NCI-H2227 (cell line): ENCODE results near the gene KRTAP10-3.
A peak's percentile ranks its signal among the peaks of the same experiment; 100 is the strongest.
"Not testable (repeated sequence)": the region's sequence is repeated elsewhere in the genome, so short reads cannot be mapped to it uniquely, and the experiment has no call there.

ENCODE experiments used
- DNase-seq: peaks from one replicate; lab custom pipeline; 2025; ENCODE audit not compliant: unreplicated experiment; lab: John Stamatoyannopoulos, UW

The KRTAP10-3 gene

DNA sequence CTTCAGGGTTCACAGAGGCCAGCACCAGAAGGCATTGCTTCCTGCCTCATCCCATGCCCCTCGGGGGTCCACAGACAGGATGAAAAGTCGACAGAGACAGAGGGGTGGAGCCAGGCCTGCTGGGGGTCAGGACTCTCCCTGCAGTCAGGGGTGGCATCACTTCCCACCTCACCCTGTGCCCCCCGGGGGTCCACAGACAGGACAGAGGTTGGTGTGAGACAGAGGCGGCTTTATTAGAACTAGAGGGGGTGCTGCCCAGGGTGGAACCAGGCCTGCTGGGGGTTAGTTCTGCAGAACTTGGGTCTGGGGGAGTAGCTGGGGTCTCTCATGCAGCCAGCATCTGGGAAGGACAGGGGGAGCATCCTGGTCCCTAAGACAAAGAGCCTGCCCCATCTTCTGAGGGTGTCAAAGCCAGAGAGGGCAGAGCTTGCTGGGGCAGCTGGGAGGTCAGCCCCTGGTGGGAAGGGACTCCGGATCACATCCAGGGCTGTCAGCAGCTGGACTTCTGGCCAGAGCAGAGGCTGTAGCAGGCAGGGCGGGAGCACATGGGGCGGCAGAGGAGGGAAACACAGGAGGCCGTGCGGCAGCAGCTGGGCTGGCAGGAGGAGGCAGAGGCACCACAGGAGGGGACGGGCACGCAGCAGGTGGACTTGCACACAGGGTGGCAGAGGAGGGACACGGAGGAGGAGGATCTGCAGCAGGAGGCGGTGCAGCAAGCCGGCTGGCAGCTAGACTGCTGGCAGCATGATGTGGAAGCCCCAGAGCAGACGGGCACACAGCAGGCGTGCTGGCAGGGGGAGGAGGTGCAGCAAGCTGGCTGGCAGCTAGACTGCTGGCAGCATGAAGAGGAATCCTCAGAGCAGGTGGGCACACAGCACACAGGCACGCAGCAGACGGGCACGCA lies 32.6 kb upstream of the KRTAP10-3 start:
- DNase-seq, result not testable (repeated sequence)

DNA sequence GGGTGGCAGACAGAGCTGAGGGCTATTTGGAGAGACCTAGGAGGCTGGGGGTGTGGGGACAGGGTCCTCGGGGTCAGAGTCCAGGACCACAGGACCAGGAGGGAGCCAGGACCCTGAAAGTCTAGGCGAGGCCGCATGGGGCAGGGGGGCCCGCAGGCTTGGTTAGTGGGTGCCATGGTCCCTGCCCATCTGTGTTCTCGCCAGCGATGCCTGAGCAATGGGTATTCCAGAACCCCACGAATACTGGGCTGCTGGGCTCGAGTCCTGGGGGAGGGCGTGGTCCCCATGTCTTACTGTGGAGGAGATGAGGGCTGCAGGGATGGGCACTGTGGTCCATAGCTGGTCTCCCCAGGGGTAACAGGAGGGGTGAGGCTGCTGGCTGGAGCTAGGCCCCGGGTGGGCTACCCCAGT lies 31.7 kb upstream of the KRTAP10-3 start:
- DNase-seq, result no peak

DNA sequence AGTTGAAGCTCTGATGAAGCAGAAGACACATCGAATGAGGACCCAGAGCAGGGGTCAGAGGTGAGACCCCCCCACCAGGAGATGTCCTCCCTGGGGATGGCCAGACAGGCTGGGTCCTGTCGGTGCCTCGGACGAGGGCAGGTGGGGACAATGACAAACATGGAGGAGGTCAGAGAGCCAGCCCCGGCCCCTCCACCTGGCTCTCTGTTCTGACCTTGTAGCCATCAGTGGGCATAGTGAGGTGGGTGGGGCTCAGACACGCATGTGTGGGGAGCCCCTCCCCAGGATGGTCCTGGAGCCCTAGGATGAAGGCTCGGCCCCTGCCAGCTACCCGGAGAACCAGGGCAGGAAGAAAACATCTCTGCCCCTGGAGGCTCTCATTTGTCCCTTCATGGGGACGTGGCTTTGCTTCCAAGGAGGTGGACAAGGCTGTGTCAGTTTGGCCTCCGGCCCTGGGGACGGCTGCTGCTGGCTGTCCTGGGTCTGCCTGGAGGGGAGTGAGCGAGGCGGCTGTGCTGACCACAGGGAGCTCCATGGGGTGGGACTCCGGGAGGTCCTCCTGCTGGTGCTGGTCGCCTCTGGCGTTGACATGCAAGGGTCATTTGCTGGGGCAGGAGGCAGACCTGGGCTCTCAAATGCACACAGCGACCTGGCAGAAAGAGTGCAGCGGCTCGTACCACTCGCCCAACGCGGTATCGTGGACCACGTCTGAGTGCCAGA lies 31.2 kb upstream of the KRTAP10-3 start:
- no peak for DNase-seq

DNA sequence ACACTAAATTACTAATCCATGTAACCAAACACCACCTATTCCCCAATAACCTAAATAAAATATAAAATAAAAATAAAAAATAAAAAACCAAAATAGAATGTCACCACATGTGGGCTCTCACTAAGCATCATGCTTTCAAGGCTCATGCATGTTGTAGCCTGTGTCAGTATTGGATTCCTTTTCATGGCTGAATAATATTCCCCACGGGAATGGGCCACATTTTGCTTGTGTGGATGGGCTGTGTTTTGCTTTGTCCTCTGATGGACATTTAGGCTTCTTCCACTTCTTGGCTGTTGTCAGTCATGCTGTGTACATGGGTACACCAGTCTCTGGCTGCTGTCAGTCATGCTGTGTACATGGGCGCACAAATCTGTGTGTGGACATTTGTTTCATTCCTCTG lies 30.5 kb upstream of the KRTAP10-3 start:
- DNase-seq, result no peak

DNA sequence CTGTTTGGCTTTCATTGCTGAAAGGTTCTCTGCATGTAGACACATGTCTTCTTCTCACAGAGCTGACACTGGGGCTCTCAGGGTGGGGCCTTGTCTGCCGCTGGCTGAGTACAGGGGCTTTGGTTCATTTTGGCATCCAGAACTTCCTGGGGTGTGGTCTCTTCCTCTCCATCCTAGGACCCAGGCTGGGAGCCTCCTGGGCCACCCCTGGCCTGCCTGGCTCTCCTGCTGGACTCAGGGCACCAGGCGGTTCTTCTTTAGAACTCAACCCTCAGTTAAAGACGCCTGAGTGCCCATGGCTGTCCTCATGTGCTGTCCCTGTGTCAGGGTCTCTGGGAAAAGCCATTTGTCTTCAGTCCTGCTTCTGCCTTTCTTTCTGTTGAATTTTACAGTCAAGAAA lies 27.3 kb upstream of the KRTAP10-3 start:
- DNase-seq, result no peak

DNA sequence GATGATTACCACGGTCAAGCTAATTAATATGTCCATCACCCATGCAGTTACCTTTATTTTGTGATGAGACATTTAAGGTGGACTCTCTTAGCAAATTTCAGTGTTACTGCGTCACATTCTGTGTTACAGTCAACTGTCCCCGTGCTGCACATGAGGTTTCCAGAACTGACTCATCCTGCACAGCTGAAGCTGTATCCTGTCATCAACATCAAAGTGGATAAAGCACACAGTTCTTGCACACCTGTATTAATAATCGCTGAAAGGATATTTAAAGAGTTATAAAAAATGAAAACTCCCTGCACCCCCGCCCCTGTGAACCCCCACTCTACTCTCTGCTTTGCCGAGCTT lies 25.2 kb upstream of the KRTAP10-3 start:
- peak; percentile 64 for DNase-seq

DNA sequence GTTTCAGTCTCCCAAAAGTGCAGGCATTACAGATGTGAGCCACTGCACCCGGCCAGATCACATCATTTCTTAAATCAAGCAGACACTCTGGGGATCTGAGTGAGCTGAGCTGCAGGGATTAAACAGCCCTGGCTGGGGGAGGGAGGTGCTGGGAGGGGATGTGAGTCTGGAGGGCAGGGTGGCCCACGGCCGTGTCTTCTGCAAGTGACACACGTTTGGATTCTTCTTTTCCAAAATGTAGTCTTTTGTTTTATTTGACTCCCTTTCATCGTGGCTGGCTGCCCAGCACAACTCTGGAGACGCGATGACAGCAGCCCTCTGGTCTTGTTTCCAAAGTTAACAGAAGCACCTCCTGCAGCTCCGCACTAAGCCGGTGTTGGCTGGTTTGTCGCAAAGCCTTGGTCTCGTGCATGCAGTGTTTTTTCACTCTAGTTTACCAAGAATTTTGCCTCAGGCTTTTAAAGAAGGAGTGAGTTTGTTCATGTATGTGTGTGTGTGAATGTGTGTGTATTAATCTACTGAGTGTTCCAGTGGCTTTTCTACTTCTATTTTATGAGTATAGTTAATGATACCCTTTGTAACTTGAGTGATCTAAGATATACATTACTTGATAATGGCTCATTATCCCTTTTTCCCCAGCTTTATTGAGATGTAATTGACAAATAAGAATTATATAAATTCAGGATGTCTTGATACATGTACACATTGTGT lies 24.6 kb upstream of the KRTAP10-3 start:
- peak; percentile 47 for DNase-seq

DNA sequence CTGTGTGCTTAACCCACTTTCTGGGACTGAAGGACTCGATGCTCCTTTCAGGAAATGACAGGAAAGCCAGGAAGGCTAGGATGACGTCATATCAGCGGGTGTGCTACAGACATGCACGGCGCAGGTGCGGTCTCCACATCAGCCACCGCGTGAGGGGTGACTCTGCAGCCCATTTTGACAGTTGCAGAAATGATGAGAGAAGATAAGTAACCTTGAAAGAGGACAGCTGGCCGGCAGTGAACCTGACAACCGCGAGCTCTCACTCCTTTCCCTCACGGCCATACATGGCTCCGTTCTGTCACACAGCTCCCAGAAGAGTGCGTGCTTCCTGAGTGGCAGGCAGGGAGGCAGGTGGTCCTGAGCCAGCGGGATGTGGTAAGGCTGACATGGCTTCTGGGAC lies 23.5 kb upstream of the KRTAP10-3 start:
- peak; percentile 79 for DNase-seq

DNA sequence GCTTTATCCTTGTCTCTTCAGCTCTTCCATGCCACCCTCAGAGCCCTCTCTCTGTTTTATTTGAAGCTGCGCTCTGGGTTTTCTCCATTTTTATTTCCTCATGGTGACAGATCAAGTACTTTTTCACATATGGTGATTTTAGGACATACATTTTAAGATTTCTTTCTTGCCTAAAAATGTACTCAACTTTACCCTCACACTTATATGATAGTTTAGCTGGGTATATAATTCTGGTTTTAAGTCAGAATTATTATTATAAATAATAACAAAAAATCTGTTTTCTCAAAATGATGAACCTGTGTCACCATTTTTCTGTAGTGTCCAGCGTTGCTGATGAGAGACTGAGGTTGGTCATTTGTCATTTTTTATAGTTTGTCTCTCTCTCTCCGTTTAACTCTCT lies 22.6 kb upstream of the KRTAP10-3 start:
- no peak for DNase-seq

DNA sequence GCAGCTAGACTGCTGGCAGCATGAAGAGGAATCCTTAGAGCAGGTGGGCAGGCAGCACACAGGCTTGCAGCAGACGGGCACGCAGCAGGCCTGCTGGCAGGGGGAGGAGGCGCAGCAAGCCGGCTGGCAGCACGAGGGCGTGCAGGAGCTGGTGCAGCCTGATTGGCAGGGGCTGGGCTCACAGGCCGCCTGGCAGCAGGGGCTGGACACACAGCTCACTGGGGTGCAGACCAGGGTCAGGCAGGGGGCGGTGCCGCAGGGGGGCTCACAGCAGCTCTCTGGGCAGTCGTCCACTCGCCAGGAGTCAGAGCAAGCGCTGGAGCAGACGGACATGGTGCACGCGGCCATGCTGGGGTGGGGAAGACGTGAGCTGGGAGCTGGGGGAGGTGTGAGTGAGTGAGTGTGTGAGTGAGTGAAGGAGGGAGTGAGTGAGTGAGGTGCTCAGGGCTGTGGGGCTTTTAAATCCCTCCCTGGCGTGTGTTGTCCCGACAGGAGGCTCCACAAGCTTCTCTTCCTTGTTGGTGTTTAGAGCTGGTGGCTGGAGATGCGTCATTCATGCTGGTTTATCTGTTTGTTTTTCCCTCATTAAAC lies 21.7 kb upstream of the KRTAP10-3 start, which contains the start of gene KRTAP10-5:
Gene KRTAP10-5 (minus strand): TSS at position 374 of the 591 bp plus-strand sequence. CDS start 26 bp downstream, at position 348.
- peak; percentile 38 for DNase-seq

DNA sequence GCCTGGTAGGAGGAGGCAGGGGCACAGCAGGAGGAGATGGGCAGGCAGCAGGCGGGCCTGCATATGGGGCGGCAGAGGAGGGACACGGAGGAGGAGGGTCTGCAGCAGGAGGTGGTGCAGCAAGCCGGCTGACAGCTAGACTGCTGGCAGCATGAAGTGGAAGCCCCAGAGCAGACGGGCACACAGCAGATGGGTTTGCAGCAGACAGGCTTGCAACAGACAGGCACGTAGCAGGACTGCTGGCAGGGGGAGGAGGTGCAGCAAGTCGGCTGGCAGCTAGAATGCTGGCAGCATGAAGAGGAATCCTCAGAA lies 21.2 kb upstream of the KRTAP10-3 start:
- no peak for DNase-seq

DNA sequence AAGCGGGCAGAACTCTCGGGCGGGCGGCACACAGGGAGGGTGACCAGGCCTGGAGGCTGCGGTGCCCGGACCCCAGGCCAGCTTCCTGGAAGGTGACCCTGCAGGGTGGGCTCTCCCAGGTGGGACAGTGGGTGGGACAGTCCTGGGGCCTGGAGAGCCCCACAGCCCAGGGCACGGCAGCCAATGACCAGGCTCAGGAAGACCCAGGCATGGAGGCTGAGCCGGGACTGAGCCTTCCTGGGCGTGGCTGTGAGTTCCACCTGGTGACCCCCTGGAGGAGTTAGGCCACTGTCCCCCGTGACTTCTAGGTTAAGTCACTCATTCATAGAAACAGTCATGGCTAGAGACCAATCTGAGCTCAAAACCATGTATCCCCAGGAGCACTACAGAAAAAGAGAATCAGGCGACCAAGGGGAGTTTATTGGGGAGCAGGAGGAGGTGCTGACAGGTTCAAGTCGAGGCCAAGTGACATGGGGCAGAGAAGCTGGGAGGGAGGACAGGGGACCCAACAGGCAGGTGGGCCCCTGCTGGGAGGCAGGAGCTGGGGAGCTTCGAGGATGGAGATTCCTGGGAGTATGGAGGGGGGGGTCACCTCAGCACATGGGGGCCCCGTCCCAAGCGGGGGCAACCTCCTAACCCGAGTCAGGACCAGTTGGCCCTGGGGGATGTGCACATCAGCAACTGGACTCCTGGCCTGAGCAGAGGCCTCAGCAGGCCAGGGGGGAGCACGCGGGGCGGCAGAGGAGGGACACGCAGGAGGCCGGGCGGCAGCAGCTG lies 20.6 kb upstream of the KRTAP10-3 start:
- no peak for DNase-seq

DNA sequence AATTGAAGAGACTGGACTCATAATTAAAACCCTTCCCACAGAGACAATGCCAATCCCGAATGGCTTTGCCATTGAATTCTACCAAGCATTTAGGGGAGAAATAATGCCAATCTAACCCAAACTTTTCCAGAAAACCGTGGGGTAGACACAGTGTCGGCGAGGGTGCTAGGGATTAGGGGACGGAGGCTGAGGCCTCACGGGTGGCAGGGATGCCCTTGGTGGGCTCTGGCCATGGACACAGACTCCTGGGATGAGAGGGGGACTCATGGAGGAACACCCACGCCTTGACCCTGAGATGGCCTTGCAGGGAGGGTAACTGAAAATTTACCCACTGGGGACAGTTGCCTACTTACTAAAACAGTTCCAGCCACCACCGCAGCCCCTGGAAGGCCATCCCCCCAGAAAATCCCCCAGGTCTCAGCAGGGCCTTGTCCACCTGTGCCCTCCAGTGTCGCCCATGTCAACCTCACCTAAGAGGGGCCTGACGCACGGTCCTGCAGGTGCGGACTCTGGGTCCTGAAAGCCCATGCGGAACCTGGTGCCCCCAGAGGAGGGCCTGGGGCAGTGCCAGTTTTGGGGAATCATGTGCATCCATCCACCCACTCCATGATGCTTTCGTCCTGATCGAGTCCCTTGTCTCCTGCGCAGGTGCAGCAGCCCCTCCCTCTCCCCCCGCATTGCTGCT lies 19.9 kb upstream of the KRTAP10-3 start:
- no peak for DNase-seq

DNA sequence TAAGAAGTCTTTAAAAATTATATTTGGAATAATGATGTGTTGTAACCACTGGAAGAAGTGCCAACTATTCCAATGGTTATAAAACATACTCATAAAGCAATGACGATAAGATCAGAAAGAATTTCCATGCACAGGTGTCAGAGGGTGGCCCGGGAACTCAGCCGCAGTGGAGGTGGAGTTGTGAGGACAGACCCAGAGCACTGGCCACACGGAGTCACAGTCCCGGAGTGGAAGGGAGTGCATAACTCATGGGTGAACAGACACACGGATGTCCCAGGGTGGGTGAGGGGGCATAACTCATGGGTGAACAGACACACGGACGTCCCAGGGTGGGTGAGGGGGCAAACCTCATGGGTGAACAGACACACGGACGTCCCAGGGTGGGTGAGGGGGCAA lies 17.4 kb upstream of the KRTAP10-3 start:
- DNase-seq, result no peak

DNA sequence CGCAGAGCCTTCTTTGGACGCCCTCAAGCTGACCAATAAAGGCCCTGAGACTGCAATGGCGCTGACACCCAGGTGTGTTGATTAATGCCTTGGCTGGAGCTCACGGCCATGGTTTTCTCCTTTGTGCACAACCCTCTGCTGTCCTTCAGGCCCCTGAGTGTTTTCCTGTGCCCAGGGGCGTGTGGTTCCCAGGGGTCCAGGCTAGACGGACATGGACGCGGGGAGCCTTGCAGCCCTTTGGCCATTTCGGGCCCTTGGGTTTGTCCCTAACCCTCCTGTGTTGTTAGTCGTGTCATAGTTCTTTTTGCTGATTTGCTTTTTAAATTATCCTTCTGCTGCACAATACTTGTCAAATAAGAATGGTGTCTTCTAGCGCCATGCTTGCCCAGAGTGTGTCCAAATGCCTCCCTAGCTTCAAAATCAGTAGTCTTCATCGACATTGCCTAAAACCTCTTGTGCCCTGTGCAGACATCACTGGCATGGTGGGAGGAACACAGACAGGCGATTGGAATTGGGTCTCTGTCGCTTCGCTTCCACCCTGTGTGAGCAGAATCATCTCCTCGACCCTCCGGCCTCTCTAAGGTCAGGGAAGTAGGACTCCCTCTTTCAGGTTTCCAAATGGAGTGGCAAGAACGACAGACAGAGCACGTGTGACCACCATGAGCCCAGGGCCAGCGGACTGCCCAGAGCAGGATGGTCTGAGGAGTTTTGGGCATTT lies 16.9 kb upstream of the KRTAP10-3 start:
- DNase-seq, result no peak

DNA sequence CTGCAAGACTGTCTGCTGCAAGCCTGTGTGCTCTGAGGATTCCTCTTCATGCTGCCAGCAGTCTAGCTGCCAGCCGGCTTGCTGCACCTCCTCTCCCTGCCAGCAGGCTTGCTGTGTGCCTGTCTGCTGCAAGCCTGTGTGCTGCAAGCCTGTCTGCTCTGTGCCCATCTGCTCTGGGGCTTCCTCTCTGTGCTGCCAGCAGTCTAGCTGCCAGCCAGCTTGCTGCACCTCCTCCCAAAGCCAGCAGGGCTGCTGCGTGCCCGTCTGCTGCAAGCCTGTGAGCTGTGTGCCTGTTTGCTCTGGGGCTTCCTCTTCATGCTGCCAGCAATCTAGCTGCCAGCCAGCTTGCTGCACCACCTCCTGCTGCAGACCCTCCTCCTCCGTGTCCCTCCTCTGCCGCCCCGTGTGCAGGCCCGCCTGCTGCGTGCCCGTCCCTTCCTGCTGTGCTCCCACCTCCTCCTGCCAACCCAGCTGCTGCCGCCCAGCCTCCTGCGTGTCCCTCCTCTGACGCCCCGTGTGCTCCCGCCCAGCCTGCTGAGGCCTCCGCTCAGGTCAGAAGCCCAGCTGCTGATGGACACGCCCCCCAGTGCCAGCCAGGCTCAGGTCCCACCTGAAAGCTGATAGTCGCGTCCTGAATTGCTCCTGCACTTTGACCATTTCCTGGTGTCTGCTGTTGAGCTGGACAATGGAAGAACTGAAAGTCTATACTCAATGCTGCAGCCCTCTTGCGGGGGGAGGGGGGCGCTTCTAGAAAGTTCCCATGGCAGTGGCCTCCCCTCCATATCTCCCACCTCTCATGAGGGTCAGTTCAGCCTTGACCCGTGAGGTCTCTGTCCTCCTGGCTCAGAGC lies 16.1 kb upstream of the KRTAP10-3 start:
- peak; percentile 61 for DNase-seq

DNA sequence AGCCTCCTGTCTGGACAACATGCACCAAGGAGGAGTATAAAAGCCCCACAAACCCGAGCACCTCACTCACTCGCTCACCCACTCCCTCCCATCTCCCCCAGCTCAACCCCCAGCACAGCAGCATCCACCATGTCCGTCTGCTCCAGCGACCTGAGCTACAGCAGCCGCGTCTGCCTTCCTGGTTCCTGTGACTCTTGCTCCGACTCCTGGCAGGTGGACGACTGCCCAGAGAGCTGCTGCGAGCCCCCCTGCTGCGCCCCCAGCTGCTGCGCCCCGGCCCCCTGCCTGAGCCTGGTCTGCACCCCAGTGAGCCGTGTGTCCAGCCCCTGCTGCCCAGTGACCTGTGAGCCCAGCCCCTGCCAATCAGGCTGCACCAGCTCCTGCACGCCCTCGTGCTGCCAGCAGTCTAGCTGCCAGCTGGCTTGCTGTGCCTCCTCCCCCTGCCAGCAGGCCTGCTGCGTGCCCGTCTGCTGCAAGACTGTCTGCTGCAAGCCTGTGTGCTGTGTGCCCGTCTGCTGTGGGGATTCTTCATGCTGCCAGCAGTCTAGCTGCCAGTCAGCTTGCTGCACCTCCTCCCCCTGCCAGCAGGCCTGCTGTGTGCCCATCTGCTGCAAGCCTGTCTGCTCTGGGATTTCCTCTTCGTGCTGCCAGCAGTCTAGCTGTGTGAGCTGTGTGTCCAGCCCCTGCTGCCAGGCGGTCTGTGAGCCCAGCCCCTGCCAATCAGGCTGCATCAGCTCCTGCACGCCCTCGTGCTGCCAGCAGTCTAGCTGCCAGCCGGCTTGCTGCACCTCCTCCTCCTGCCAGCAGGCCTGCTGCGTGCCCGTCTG lies 15.2 kb upstream of the KRTAP10-3 start, which contains the start of gene KRTAP10-4:
Gene KRTAP10-4 (plus strand): TSS at position 100 of the 827 bp plus-strand sequence. CDS start 30 bp downstream, at position 130.
- not testable (repeated sequence) for DNase-seq
